HCT116 (cell line): Measurements from ENCODE around the gene ISYNA1. TPM values are rescaled to one million over a fixed set of nuclear protein-coding genes. Genes with fewer than 3 reads are reported as not detected.
A peak's percentile ranks its signal among the peaks of the same experiment; 100 is the strongest.

Experiments used
- ATAC-seq: fragments of 200-7000 bp; cut with Tn5 transposase; 2 replicates; pipeline ENCODE4 v1.9.1; 2020; ENCODE audit warnings: mild to moderate bottlenecking, moderate library complexity
- BruUV-seq: library from RNA; stranded (reverse); fragments of 400-500 nt; replicated peaks from 2 replicates; lab custom pipeline; 2021; lab: Mats Ljungman, UMichigan
- CTCF ChIA-PET: fragments of 300-600 bp; sonication (Branson Sonifier 250); formaldehyde crosslinking; loops from one replicate; lab custom pipeline; 2021; ENCODE audit warnings: antibody characterized with exemption; lab: Charles Lee
- POLR2A ChIA-PET: fragments of 300-600, 350-600 bp; sonication (Branson Sonifier 250); formaldehyde crosslinking; loops from one replicate; lab custom pipeline; 2021; ENCODE audit warnings: antibody characterized with exemption; lab: Charles Lee
- RAD21 ChIA-PET, 2 experiments: fragments of 300-600 bp; sonication (Branson Sonifier 250); formaldehyde crosslinking; loops; one replicate each; lab custom pipeline; 2023; ENCODE audit warnings: low total read pairs in 2 of 2; ENCODE audit not compliant: uncharacterized antibody in 2 of 2, unreplicated experiment in 2 of 2, low non-redundant PET in 1 of 2; lab: Charles Lee
- DNase-seq: peaks from one replicate; pipeline ENCODE4 v3.0.0-alpha.2; 2010; ENCODE audit warnings: low read depth, low spot score
- H2AFZ ChIP-seq: fragments of 200-600 bp; shearing (Covaris generic), sonication (generic); 2 replicates; pipeline ENCODE4 v1.6.1; 2017; ENCODE audit warnings: low read depth, mixed run types, mixed read lengths, antibody characterized with exemption, low read length; ENCODE audit not compliant: poor library complexity, severe bottlenecking
- H3K27ac ChIP-seq: 2 replicates; pipeline ENCODE4 v1.5.1; 2012; ENCODE audit warnings: low read depth, low read length
- H3K27me3 ChIP-seq: fragments of 200-600 bp; sonication (generic); 2 replicates; pipeline ENCODE4 v1.6.1; 2016; ENCODE audit warnings: mixed run types, low read length, mixed read lengths; ENCODE audit not compliant: insufficient read depth
- H3K36me3 ChIP-seq, 2 experiments: fragments of 200-500 bp in 1 of 2; fragments of 200-600 bp in 1 of 2; sonication (Bioruptor generic) in 1 of 2; sonication (generic) in 1 of 2; 2 replicates each; pipeline versions ENCODE4 v1.5.1 to v1.6.1; 2014 to 2016; ENCODE audit warnings: low read length in 2 of 2, inconsistent platforms in 1 of 2, mixed read lengths in 1 of 2, mixed run types in 1 of 2; ENCODE audit not compliant: insufficient read depth in 2 of 2, control insufficient read depth in 1 of 2
- H3K4me1 ChIP-seq, 2 experiments: fragments of 200-600 bp in 1 of 2; sonication (generic) in 1 of 2; 2 replicates each; pipeline versions ENCODE4 v1.5.1 to v1.6.1; 2012 to 2017; ENCODE audit warnings: low read length in 2 of 2, inconsistent platforms in 1 of 2, mild to moderate bottlenecking in 1 of 2, mixed read lengths in 1 of 2, mixed run types in 1 of 2, moderate library complexity in 1 of 2; ENCODE audit not compliant: insufficient read depth in 2 of 2, control insufficient read depth in 1 of 2
- H3K4me2 ChIP-seq: fragments of 200-600 bp; sonication (generic); 2 replicates; pipeline ENCODE4 v1.6.1; 2017; ENCODE audit warnings: mixed run types, low read length, mixed read lengths
- H3K4me3 ChIP-seq, 2 experiments: fragments of 200-600 bp in 1 of 2; sonication (generic) in 1 of 2; replicated peaks in 1 of 2; 2 replicates each; pipeline ENCODE4 v1.5.1; 2011 to 2016; ENCODE audit warnings: low read length in 2 of 2, control low read depth in 1 of 2, low read depth in 1 of 2, mild to moderate bottlenecking in 1 of 2, mixed read lengths in 1 of 2, mixed run types in 1 of 2
- H3K79me2 ChIP-seq: fragments of 200-600 bp; sonication (generic); 2 replicates; pipeline ENCODE4 v1.6.1; 2017; ENCODE audit warnings: mild to moderate bottlenecking, mixed run types, low read length, moderate library complexity, mixed read lengths; ENCODE audit not compliant: insufficient read depth
- H3K9ac ChIP-seq: fragments of 200-600 bp; sonication (generic); 2 replicates; pipeline ENCODE4 v1.6.1; 2016; ENCODE audit warnings: low read length, mixed read lengths
- H3K9me2 ChIP-seq: fragments of 200-600 bp; sonication (generic), shearing (Covaris generic); 2 replicates; pipeline ENCODE4 v1.6.1; 2017; ENCODE audit warnings: mixed run types, mild to moderate bottlenecking, moderate library complexity; ENCODE audit not compliant: insufficient read depth
- H3K9me3 ChIP-seq, 2 experiments: fragments of 200-500 bp in 1 of 2; fragments of 200-600 bp in 1 of 2; sonication (Bioruptor generic) in 1 of 2; sonication (generic) in 1 of 2; 2 replicates each; pipeline ENCODE4 v1.6.1; 2014 to 2017; ENCODE audit warnings: low read length in 2 of 2, mixed read lengths in 2 of 2, inconsistent platforms in 1 of 2, low read depth in 1 of 2, mild to moderate bottlenecking in 1 of 2, mixed run types in 1 of 2, moderate library complexity in 1 of 2; ENCODE audit not compliant: control insufficient read depth in 1 of 2, insufficient read depth in 1 of 2
- H4K20me1 ChIP-seq: fragments of 200-600 bp; sonication (generic), shearing (Covaris generic); 2 replicates; pipeline ENCODE4 v1.6.1; 2017; ENCODE audit warnings: mixed run types, mild to moderate bottlenecking, moderate library complexity; ENCODE audit not compliant: insufficient read depth
- CEBPB ChIP-seq: IDR thresholded peaks from 2 replicates; pipeline ENCODE4 v1.6.1; 2012; ENCODE audit warnings: low read depth
- CTCF ChIP-seq, 3 experiments: fragments of 200-600 bp in 1 of 3; sonication (generic) in 1 of 3; IDR thresholded peaks in 2 of 3; conservative IDR thresholded peaks in 1 of 3; 2 replicates each; pipeline ENCODE4 v1.5.1; 2012 to 2017; ENCODE audit warnings: low read depth in 2 of 3, low read length in 2 of 3, antibody characterized with exemption in 1 of 3, borderline replicate concordance in 1 of 3, control low read depth in 1 of 3, mild to moderate bottlenecking in 1 of 3, mixed read lengths in 1 of 3, mixed run types in 1 of 3, moderate library complexity in 1 of 3; ENCODE audit not compliant: insufficient read depth in 1 of 3
- EZH2phosphoT487 ChIP-seq: fragments of 200-600 bp; IDR thresholded peaks from 2 replicates; pipeline ENCODE4 v1.6.1; 2018; ENCODE audit warnings: antibody characterized with exemption, borderline replicate concordance
- ZFX ChIP-seq: fragments of 450-650 bp; IDR thresholded peaks from 2 replicates; pipeline ENCODE4 v1.6.1; 2017
- intact Hi-C: fragments of 100-400 bp; cut with micrococcal nuclease; formaldehyde crosslinking; loops from 2 replicates; pipeline ENCODE4 v1.10.0; 2022
- microRNA-seq: library from miRNA; unstranded; fragments of <30 nt; microRNA quantifications from one replicate; pipeline ENCODE4, GENCODE V29; 2016; ENCODE audit warnings: borderline number of aligned reads
- total RNA-seq: library from RNA; stranded (reverse); gene quantifications from one replicate; pipeline ENCODE4 v1.2.1, GENCODE V29; 2021; ENCODE audit not compliant: unreplicated experiment

Gene ISYNA1
- total RNA-seq, 1 experiment from 2014 or later, result 365 TPM

GRCh38 chr19:18384775-18385174 is 53.2 kb downstream of the ISYNA1 start:
- RAD21 ChIA-PET, result no interaction called here
- Histone ChIP-seq H3K36me3 (peaks cover 0 to 6% of the 10 kb centered on the region in 2 experiments; a peak in 2 of 4 replicates), H3K4me2 (peak overlapping the region; percentile 96), H3K79me2 (peaks cover 16% of the 10 kb centered on the region), H3K9ac (0 out of 2 replicates have a peak overlapping the region, but pooled peaks have one; percentile 17), H4K20me1 (no peaks in the 10 kb centered on the region), H3K9me2 (no peaks in the 10 kb centered on the region), H3K4me1 (peaks cover 68 to 88% of the 10 kb centered on the region in 2 experiments), H3K27me3 (no peaks in the 10 kb centered on the region), H3K4me3 (no peak overlapping the region), H3K27ac (0 out of 2 replicates have a peak overlapping the region, but pooled peaks have one; percentile 82), H2AFZ (no peak overlapping the region), H3K9me3 (no peaks in the 10 kb centered on the region)
- intact Hi-C loops, result no loop called here
- ATAC-seq (no peak), DNase-seq (no peak)
- no peak for TF ChIP-seq CEBPB
- TF ChIP-seq ZFX, result no peak
- no peak for TF ChIP-seq EZH2phosphoT487
- no peak for TF ChIP-seq CTCF (IDR thresholded peaks at IDR 0.05 in 2 of 3, conservative IDR thresholded peaks at IDR 0.05 in 1 of 3; ENCODE audit: borderline replicate concordance in 1 of 3, insufficient read depth in 1 of 3, low read depth in 2 of 3, low read length in 2 of 3)
- POLR2A ChIA-PET, result interaction anchor here (1.2 to 2.4 kb wide), 4 partner anchors 19 to 62 kb away, joined by 4 to 22 read pairs (median 16); partner anchors contain the start of genes LSM4 and SSBP4
- no TSS peak for BruUV-seq
- CTCF ChIA-PET, result no interaction called here

Small RNAs within 50 kb of the gene (microRNA-seq; reads per million reads assigned to microRNA genes)
- gene MIR3189, result 10.9 reads per million, percentile 31 among the genes with 10 or more reads in this experiment

Other genes starting within 250 kb of the ISYNA1 start
- gene MPV17L2, start 244.9 kb downstream of the ISYNA1 start, total RNA-seq, result 18.7 TPM
- 10.6 TPM for gene RAB3A, start 234.1 kb downstream of the ISYNA1 start, total RNA-seq
- 1.5 TPM for gene PDE4C, start 211.7 kb downstream of the ISYNA1 start, total RNA-seq
- 4.8 TPM for gene IQCN, start 163.7 kb downstream of the ISYNA1 start, total RNA-seq
- 221 TPM for gene JUND, start 156.5 kb downstream of the ISYNA1 start, total RNA-seq
- 400 TPM for gene LSM4, start 115.1 kb downstream of the ISYNA1 start, total RNA-seq
- 30.9 TPM for gene PGPEP1, start 97.5 kb downstream of the ISYNA1 start, total RNA-seq
- 425 TPM for gene GDF15, start 52.0 kb downstream of the ISYNA1 start, total RNA-seq
- gene LRRC25, start 40.5 kb downstream of the ISYNA1 start, total RNA-seq, result 0.12 TPM
- 164 TPM for gene SSBP4, start 18.7 kb downstream of the ISYNA1 start, total RNA-seq
- gene ELL, start 83.9 kb upstream of the ISYNA1 start, total RNA-seq, result 22.9 TPM
- 261 TPM for gene FKBP8, start 105.4 kb upstream of the ISYNA1 start, total RNA-seq
- 139 TPM for gene KXD1, start 119.7 kb upstream of the ISYNA1 start, total RNA-seq
- gene UBA52, start 133.7 kb upstream of the ISYNA1 start, total RNA-seq, result 1,743 TPM
- 97.1 TPM for gene REX1BD, start 150.7 kb upstream of the ISYNA1 start, total RNA-seq
- 43.0 TPM for gene CRLF1, start 168.7 kb upstream of the ISYNA1 start, total RNA-seq
- gene TMEM59L, start 174.7 kb upstream of the ISYNA1 start, total RNA-seq, result 14.3 TPM
- 17.1 TPM for gene KLHL26, start 198.9 kb upstream of the ISYNA1 start, total RNA-seq
- 14.9 TPM for gene CRTC1, start 245.5 kb upstream of the ISYNA1 start, total RNA-seq